Measurements from ENCODE around the gene SDK2. TPM values are rescaled to one million over a fixed set of nuclear protein-coding genes. Genes with fewer than 3 reads are reported as not detected.

The SDK2 gene
- polyA plus RNA-seq, 1 experiment: 0.04 TPM

GRCh38 chr17:73588891-73589290, 55.4 kb downstream of the SDK2 start:
- ChIA-PET POLR2A (no interaction called here), CTCF (no interaction called here)

GRCh38 chr17:73588301-73588846, 55.9 kb downstream of the SDK2 start:
- DNase-seq (ENCODE audit: low read depth): no peak
- no peak for TF ChIP-seq CTCF (IDR thresholded peaks at IDR 0.05; ENCODE audit: insufficient read depth, low read depth, low read length)
- Histone ChIP-seq H3K4me3 (ENCODE audit: low read depth, low read length) (no peak overlapping the region), H3K27me3 (ENCODE audit: control insufficient read depth, insufficient read depth, low read length) (no peaks in the 10 kb centered on the region), H3K36me3 (ENCODE audit: control insufficient read depth, insufficient read depth, low read length) (no peaks in the 10 kb centered on the region)
- POLR2A ChIA-PET: no interaction called here
- CTCF ChIA-PET: interaction anchor here (0.6 kb wide), 1 partner anchor 66 kb away, joined by 4 read pairs; no protein-coding TSS in a partner anchor

More at GRCh38 chr17:73588891-73589290, 55.4 kb downstream of the SDK2 start:
- no peaks in the 10 kb centered on the region for H3K36me3 ChIP-seq (ENCODE audit: control insufficient read depth, insufficient read depth, low read length)
- H3K27me3 ChIP-seq (ENCODE audit: control insufficient read depth, insufficient read depth, low read length): no peaks in the 10 kb centered on the region
- TF ChIP-seq CTCF (IDR thresholded peaks at IDR 0.05; ENCODE audit: insufficient read depth, low read depth, low read length): no peak
- H3K4me3 ChIP-seq (ENCODE audit: low read depth, low read length): no peak overlapping the region
- DNase-seq (ENCODE audit: low read depth): no peak

- POLR2A ChIA-PET: no interaction called here
- TF ChIP-seq CTCF (IDR thresholded peaks at IDR 0.05; ENCODE audit: insufficient read depth, low read depth, low read length): no peak
- Histone ChIP-seq H3K36me3 (ENCODE audit: control insufficient read depth, insufficient read depth, low read length) (no peaks in the 10 kb centered on the region), H3K4me3 (ENCODE audit: low read depth, low read length) (no peak overlapping the region), H3K27me3 (ENCODE audit: control insufficient read depth, insufficient read depth, low read length) (no peaks in the 10 kb centered on the region)
- CTCF ChIA-PET: no interaction called here
- DNase-seq (ENCODE audit: low read depth): no peak
These were observed 57.2 kb downstream of the SDK2 start for GRCh38 chr17:73586921-73587602.

- no peak for DNase-seq (ENCODE audit: low read depth)
These were observed 57.9 kb downstream of the SDK2 start for GRCh38 chr17:73586275-73586832.

More at GRCh38 chr17:73586275-73586832, 57.9 kb downstream of the SDK2 start:
- H3K4me3 ChIP-seq (ENCODE audit: low read depth, low read length): no peak overlapping the region
- H3K27me3 ChIP-seq (ENCODE audit: control insufficient read depth, insufficient read depth, low read length): no peaks in the 10 kb centered on the region
- TF ChIP-seq CTCF (IDR thresholded peaks at IDR 0.05; ENCODE audit: insufficient read depth, low read depth, low read length): no peak
- ChIA-PET POLR2A (no interaction called here), CTCF (no interaction called here)
- H3K36me3 ChIP-seq (ENCODE audit: control insufficient read depth, insufficient read depth, low read length): no peaks in the 10 kb centered on the region
